Endodermal cell (in vitro differentiated cells): Measurements from ENCODE around the gene IST1. TPM values are rescaled to one million over a fixed set of nuclear protein-coding genes. Genes with fewer than 3 reads are reported as not detected.

Source experiments
- DNase-seq: peaks from one replicate; pipeline ENCODE4 v3.0.0-alpha.2; 2017
- H3K27ac ChIP-seq: 2 replicates; pipeline ENCODE4 v1.5.1; 2013; ENCODE audit warnings: mild to moderate bottlenecking, low read depth, low read length, moderate library complexity
- H3K27me3 ChIP-seq: 2 replicates; pipeline ENCODE4 v1.6.1; 2013; ENCODE audit warnings: mild to moderate bottlenecking, low read length, moderate library complexity; ENCODE audit not compliant: insufficient read depth, control insufficient read depth, poor library complexity, severe bottlenecking
- H3K36me3 ChIP-seq: 2 replicates; pipeline ENCODE4 v1.7.0; 2013; ENCODE audit warnings: mild to moderate bottlenecking, low read length, moderate library complexity; ENCODE audit not compliant: control insufficient read depth, insufficient read depth
- H3K4me1 ChIP-seq: one replicate; pipeline ENCODE4 v1.7.0; 2013; ENCODE audit warnings: low read length; ENCODE audit not compliant: control insufficient read depth, insufficient read depth
- H3K4me3 ChIP-seq: 2 replicates; pipeline ENCODE4 v1.5.1; 2013; ENCODE audit warnings: mild to moderate bottlenecking, low read length, moderate library complexity
- H3K9ac ChIP-seq: 2 replicates; pipeline ENCODE4 v1.6.1; 2013; ENCODE audit warnings: mild to moderate bottlenecking, low read length, moderate library complexity; ENCODE audit not compliant: poor library complexity, severe bottlenecking; ENCODE audit errors: extremely low read depth
- H3K9me3 ChIP-seq: 2 replicates; pipeline ENCODE4 v1.6.1; 2013; ENCODE audit warnings: mild to moderate bottlenecking, low read length, moderate library complexity; ENCODE audit not compliant: control insufficient read depth
- H3K27ac Mint-ChIP-seq: 2 replicates; pipeline ENCODE4 v1.8.0; 2020; ENCODE audit warnings: mixed read lengths
- H3K27me3 Mint-ChIP-seq: 2 replicates; pipeline ENCODE4 v1.8.0; 2021; ENCODE audit warnings: mild to moderate bottlenecking, mixed read lengths; ENCODE audit not compliant: insufficient read depth
- H3K36me3 Mint-ChIP-seq: 2 replicates; pipeline ENCODE4 v1.8.0; 2020; ENCODE audit warnings: low read depth, mixed read lengths
- H3K4me1 Mint-ChIP-seq: 2 replicates; pipeline ENCODE4 v1.8.0; 2020; ENCODE audit warnings: mixed read lengths
- H3K4me3 Mint-ChIP-seq: 2 replicates; pipeline ENCODE4 v1.8.0; 2020; ENCODE audit warnings: mild to moderate bottlenecking, moderate library complexity, mixed read lengths
- H3K9me3 Mint-ChIP-seq: 2 replicates; pipeline ENCODE4 v1.8.0; 2020; ENCODE audit warnings: mild to moderate bottlenecking, mixed read lengths
- WGBS, 2 experiments: methylation state at CpG; one replicate each; pipeline versions ENCODE4 v1.1.5 to v1.1.7; 2013; ENCODE audit warnings: missing lambda C conversion rate in 2 of 2, mixed read lengths in 1 of 2; ENCODE audit not compliant: insufficient coverage in 1 of 2, insufficient read length in 1 of 2; 5-methylcytosine and 5-hydroxymethylcytosine counted together
- total RNA-seq, 2 donors: library from RNA; stranded (reverse); fragmentation: NEBNext Ultra II Directional in 1 of 2; extraction: Animal tissue kit (Norgen Biotek cat#: 25700) in 1 of 2; gene quantifications; 2 replicates in 1 of 2; 3 replicates in 1 of 2; pipeline ENCODE4 v1.2.1, GENCODE V29; 2021
- TF ChIP-seq, protein P1 (sequence below): fragments of 200-600 bp; sonication (generic); conservative IDR thresholded peaks from 2 replicates; pipeline ENCODE4 v1.5.0; 2021; ENCODE audit warnings: antibody characterized with exemption, mild to moderate bottlenecking

IST1 gene
- total RNA-seq, 2 donors from 2014 or later: 259 to 319 TPM

GRCh38 chr16:71867939-71868338 is 27.4 kb upstream of the IST1 start:
- Mint-ChIP-seq H3K4me1 (peaks cover 2% of the 10 kb centered on the region), H3K27me3 (no peaks in the 10 kb centered on the region), H3K27ac (no peak overlapping the region), H3K36me3 (peaks cover 43% of the 10 kb centered on the region), H3K4me3 (no peak overlapping the region), H3K9me3 (no peaks in the 10 kb centered on the region)
- Histone ChIP-seq H3K27ac (no peak overlapping the region), H3K9me3 (no peaks in the 10 kb centered on the region), H3K4me3 (no peak overlapping the region), H3K36me3 (peaks cover 80% of the 10 kb centered on the region), H3K9ac (no peak overlapping the region), H3K4me1 (no peaks in the 10 kb centered on the region), H3K27me3 (no peaks in the 10 kb centered on the region)
- DNase-seq: peak; percentile 58
- 90 to 96% methylated on average over 3 of the region's 3 CpGs for WGBS, 2 experiments
- TF ChIP-seq, protein P1, sequence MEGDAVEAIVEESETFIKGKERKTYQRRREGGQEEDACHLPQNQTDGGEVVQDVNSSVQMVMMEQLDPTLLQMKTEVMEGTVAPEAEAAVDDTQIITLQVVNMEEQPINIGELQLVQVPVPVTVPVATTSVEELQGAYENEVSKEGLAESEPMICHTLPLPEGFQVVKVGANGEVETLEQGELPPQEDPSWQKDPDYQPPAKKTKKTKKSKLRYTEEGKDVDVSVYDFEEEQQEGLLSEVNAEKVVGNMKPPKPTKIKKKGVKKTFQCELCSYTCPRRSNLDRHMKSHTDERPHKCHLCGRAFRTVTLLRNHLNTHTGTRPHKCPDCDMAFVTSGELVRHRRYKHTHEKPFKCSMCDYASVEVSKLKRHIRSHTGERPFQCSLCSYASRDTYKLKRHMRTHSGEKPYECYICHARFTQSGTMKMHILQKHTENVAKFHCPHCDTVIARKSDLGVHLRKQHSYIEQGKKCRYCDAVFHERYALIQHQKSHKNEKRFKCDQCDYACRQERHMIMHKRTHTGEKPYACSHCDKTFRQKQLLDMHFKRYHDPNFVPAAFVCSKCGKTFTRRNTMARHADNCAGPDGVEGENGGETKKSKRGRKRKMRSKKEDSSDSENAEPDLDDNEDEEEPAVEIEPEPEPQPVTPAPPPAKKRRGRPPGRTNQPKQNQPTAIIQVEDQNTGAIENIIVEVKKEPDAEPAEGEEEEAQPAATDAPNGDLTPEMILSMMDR: peak; percentile 55

- Mint-ChIP-seq H3K4me3 (no peak overlapping the region), H3K27me3 (no peaks in the 10 kb centered on the region), H3K9me3 (no peaks in the 10 kb centered on the region), H3K4me1 (peaks cover 2% of the 10 kb centered on the region), H3K27ac (no peak overlapping the region), H3K36me3 (peaks cover 36% of the 10 kb centered on the region)
- TF ChIP-seq, protein P1: no peak
- 100% methylated on average over 1 of the region's 1 CpG for WGBS, 2 experiments
- H3K36me3 ChIP-seq: peaks cover 74% of the 10 kb centered on the region
- H3K27ac ChIP-seq: no peak overlapping the region
- H3K9ac ChIP-seq: no peak overlapping the region
- no peak for DNase-seq
- H3K4me1 ChIP-seq: no peaks in the 10 kb centered on the region
- no peaks in the 10 kb centered on the region for H3K9me3 ChIP-seq
- H3K4me3 ChIP-seq: no peak overlapping the region
- H3K27me3 ChIP-seq: no peaks in the 10 kb centered on the region
Observed at GRCh38 chr16:71869089-71869488, 26.2 kb upstream of the IST1 start.

GRCh38 chr16:71870818-71871217 is 24.5 kb upstream of the IST1 start:
- WGBS, 2 experiments: 100% methylated on average over 2 of the region's 2 CpGs
- Mint-ChIP-seq H3K9me3 (no peaks in the 10 kb centered on the region), H3K4me1 (no peaks in the 10 kb centered on the region)

More at GRCh38 chr16:71870818-71871217, 24.5 kb upstream of the IST1 start:
- TF ChIP-seq, protein P1: no peak
- no peak overlapping the region for H3K4me3 Mint-ChIP-seq
- no peaks in the 10 kb centered on the region for H3K27me3 Mint-ChIP-seq
- H3K4me3 ChIP-seq: no peak overlapping the region
- peaks cover 66% of the 10 kb centered on the region for H3K36me3 ChIP-seq
- H3K9me3 ChIP-seq: no peaks in the 10 kb centered on the region
- no peaks in the 10 kb centered on the region for H3K27me3 ChIP-seq
- no peaks in the 10 kb centered on the region for H3K4me1 ChIP-seq
- no peak for DNase-seq
- no peak overlapping the region for H3K27ac ChIP-seq
- H3K36me3 Mint-ChIP-seq: peaks cover 37% of the 10 kb centered on the region
- no peak overlapping the region for H3K27ac Mint-ChIP-seq
- H3K9ac ChIP-seq: no peak overlapping the region
